Measurements from ENCODE around the gene NFIC.

The NFIC gene

GRCh38 chr19:3455393-3455955 is 89.1 kb downstream of the NFIC start:
- FAIRE-seq, result no peak

GRCh38 chr19:3455960-3456601 is 89.7 kb downstream of the NFIC start:
- no peak for TF ChIP-seq TAF1 (IDR thresholded peaks at IDR 0.05; ENCODE audit: low read depth, low read length)
- no peak for TF ChIP-seq PAX5 (IDR thresholded peaks at IDR 0.05; ENCODE audit: insufficient read depth, low read length, severe bottlenecking)
- TF ChIP-seq POU2F2 (IDR thresholded peaks at IDR 0.05; ENCODE audit: low read depth, low read length), result no peak
- TF ChIP-seq POLR2A (IDR thresholded peaks at IDR 0.05; ENCODE audit: low read depth, low read length), result no peak
- TF ChIP-seq SPI1 (IDR thresholded peaks at IDR 0.05; ENCODE audit: low read depth, low read length), result no peak
- no peak for TF ChIP-seq POLR2AphosphoS5 (IDR thresholded peaks at IDR 0.05; ENCODE audit: low read depth, low read length)
- FAIRE-seq (no peak), DNase-seq (ENCODE audit: insufficient read length, low spot score) (no peak)

More at GRCh38 chr19:3455393-3455955, 89.1 kb downstream of the NFIC start:
- no peak for TF ChIP-seq SPI1 (IDR thresholded peaks at IDR 0.05; ENCODE audit: low read depth, low read length)
- no peak for TF ChIP-seq POLR2AphosphoS5 (IDR thresholded peaks at IDR 0.05; ENCODE audit: low read depth, low read length)
- no peak for TF ChIP-seq TAF1 (IDR thresholded peaks at IDR 0.05; ENCODE audit: low read depth, low read length)
- no peak for DNase-seq (ENCODE audit: insufficient read length, low spot score)

GRCh38 chr19:3456925-3457527 is 90.6 kb downstream of the NFIC start:
- TF ChIP-seq SPI1 (IDR thresholded peaks at IDR 0.05; ENCODE audit: low read depth, low read length), result no peak
- TF ChIP-seq TAF1 (IDR thresholded peaks at IDR 0.05; ENCODE audit: low read depth, low read length), result no peak
- no peak for TF ChIP-seq POLR2AphosphoS5 (IDR thresholded peaks at IDR 0.05; ENCODE audit: low read depth, low read length)
- no peak for TF ChIP-seq POU2F2 (IDR thresholded peaks at IDR 0.05; ENCODE audit: low read depth, low read length)
- no peak for TF ChIP-seq PAX5 (IDR thresholded peaks at IDR 0.05; ENCODE audit: insufficient read depth, low read length, severe bottlenecking)
- TF ChIP-seq POLR2A (IDR thresholded peaks at IDR 0.05; ENCODE audit: low read depth, low read length), result no peak
- FAIRE-seq (no peak), DNase-seq (ENCODE audit: insufficient read length, low spot score) (no peak)

GRCh38 chr19:3457528-3458228 is 91.3 kb downstream of the NFIC start:
- DNase-seq (ENCODE audit: insufficient read length, low spot score), result no peak
- TF ChIP-seq TAF1 (IDR thresholded peaks at IDR 0.05; ENCODE audit: low read depth, low read length), result no peak
- FAIRE-seq, result no peak

GRCh38 chr19:3458229-3459088 is 92.1 kb downstream of the NFIC start:
- no peak for DNase-seq (ENCODE audit: insufficient read length, low spot score)
- no peak for FAIRE-seq
- TF ChIP-seq PAX5 (IDR thresholded peaks at IDR 0.05; ENCODE audit: insufficient read depth, low read length, severe bottlenecking), result no peak

- no peak for TF ChIP-seq PAX5 (IDR thresholded peaks at IDR 0.05; ENCODE audit: insufficient read depth, low read length, severe bottlenecking)
- TF ChIP-seq POLR2A (IDR thresholded peaks at IDR 0.05; ENCODE audit: low read depth, low read length), result no peak
- TF ChIP-seq TAF1 (IDR thresholded peaks at IDR 0.05; ENCODE audit: low read depth, low read length), result no peak
- TF ChIP-seq POLR2AphosphoS5 (IDR thresholded peaks at IDR 0.05; ENCODE audit: low read depth, low read length), result no peak
- no peak for TF ChIP-seq POU2F2 (IDR thresholded peaks at IDR 0.05; ENCODE audit: low read depth, low read length)
- FAIRE-seq, result no peak
- no peak for DNase-seq (ENCODE audit: insufficient read length, low spot score)
Observed at GRCh38 chr19:3459089-3459881, 92.9 kb downstream of the NFIC start.

GRCh38 chr19:3459965-3460582 is 93.7 kb downstream of the NFIC start:
- no peak for TF ChIP-seq PAX5 (IDR thresholded peaks at IDR 0.05; ENCODE audit: insufficient read depth, low read length, severe bottlenecking)
- TF ChIP-seq POLR2A (IDR thresholded peaks at IDR 0.05; ENCODE audit: low read depth, low read length), result no peak
- DNase-seq (ENCODE audit: insufficient read length, low spot score) (no peak), FAIRE-seq (no peak)

- DNase-seq (ENCODE audit: insufficient read length, low spot score), result no peak
- TF ChIP-seq POLR2A (IDR thresholded peaks at IDR 0.05; ENCODE audit: low read depth, low read length) (no peak), POU2F2 (IDR thresholded peaks at IDR 0.05; ENCODE audit: low read depth, low read length) (no peak), SPI1 (IDR thresholded peaks at IDR 0.05; ENCODE audit: low read depth, low read length) (no peak), POLR2AphosphoS5 (IDR thresholded peaks at IDR 0.05; ENCODE audit: low read depth, low read length) (no peak), TAF1 (IDR thresholded peaks at IDR 0.05; ENCODE audit: low read depth, low read length) (no peak), PAX5 (IDR thresholded peaks at IDR 0.05; ENCODE audit: insufficient read depth, low read length, severe bottlenecking) (no peak)
- no peak for FAIRE-seq
Observed at GRCh38 chr19:3462991-3463713, 96.8 kb downstream of the NFIC start.

All from GM12891 (cell line).